HG03066 (cell line): ENCODE measurements around the gene EDC4.
"Not testable (repeated sequence)": the region's sequence is repeated elsewhere in the genome, so short reads cannot be mapped to it uniquely, and the experiment has no call there.

Experiments used
- ATAC-seq: cut with Tn5 transposase; IDR thresholded peaks from one replicate; pipeline ENCODE4 v1.9.1; 2021; ENCODE audit warnings: low read depth; ENCODE audit not compliant: unreplicated experiment

Gene EDC4

DNA sequence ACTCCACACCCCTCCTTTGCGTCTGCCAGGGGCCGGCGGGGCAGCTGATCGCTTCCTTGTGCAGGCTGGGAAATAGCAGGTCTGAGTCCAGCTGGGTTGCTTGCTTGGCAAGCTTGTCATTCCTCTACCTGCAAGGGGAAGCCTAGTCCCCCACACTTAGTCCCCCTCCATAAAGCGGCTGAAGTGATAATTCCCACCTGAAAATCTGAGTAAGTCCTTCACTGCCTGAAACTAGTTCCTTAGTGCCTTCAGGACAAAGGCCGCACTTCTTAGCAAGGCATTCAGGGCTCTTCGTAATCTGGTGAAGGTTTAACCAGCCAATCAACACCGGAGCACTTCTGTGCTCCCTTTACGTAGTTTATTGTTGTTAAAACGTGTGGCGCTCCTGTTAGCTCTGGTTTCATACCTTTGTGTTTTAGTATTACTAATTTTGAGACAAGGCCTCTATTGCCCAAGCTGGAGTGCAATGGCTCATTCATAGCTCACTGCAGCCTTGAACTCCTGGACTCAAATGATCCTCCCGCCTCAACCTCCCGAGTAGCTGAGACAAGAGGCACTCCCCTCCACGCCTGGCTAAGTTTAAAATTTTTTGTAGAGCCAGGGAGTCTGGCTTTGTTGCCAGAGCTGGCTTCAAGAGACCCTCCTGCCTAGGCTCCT, 21.0 kb downstream of the EDC4 start:
- ATAC-seq = no peak

DNA sequence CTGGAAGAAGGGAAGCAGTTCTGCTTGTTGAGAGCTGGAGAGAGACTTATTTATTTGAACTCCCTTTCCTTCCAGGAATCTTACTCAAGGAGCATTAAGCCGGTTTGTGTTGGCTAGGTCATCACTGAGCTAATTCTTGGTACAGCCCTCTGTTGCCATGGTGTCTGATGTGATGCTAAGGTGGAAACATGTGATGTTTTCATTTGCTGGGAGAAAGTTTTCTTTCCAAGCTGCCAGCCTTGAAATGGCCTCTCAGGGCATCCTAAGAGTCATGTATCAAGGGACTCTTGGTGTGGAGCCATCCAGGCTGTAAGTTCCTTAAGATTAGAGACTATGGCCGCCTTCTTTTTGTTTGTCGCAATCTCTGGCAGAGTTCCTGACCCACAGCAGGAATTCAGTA, 24.4 kb downstream of the EDC4 start:
- ATAC-seq = no peak

DNA sequence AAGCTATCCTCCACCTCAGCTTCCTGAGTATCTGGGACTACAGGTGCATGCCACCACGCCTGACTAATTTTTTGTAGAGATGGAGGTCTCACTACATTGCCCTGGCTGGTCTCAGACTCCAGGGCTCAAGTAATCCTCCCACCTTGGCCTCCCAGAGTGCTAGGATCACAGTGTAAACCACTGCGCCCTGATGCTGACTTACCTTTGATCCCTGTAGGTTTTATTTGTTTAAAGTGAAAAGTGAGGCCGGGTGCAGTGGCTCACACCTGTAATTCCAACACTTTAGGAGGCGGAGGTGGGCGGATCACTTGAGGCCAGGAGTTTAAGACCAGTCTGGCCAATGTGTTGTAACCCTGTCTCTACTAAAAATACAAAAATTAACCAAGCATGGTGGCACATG, 28.9 kb downstream of the EDC4 start:
- no peak for ATAC-seq

DNA sequence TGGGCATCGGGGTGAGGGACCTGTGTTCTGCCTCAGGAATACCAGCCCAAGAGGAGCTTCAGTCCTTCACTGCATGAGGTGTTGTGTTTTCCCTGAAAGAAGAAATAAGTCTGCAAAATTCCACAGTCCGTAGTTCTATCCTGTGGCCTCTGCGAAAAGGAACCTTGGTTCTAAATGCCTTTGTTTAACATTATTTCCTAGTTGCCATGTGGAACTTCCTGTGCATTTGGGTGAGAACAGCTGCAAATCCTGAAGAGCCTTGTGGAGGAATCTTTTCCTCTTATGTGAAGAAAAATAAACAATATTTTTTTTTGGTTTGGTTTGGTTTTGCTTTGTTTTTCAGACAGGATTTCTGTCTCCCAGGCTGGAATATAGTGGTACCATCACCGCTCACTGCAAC, 30.0 kb downstream of the EDC4 start:
- no peak for ATAC-seq

DNA sequence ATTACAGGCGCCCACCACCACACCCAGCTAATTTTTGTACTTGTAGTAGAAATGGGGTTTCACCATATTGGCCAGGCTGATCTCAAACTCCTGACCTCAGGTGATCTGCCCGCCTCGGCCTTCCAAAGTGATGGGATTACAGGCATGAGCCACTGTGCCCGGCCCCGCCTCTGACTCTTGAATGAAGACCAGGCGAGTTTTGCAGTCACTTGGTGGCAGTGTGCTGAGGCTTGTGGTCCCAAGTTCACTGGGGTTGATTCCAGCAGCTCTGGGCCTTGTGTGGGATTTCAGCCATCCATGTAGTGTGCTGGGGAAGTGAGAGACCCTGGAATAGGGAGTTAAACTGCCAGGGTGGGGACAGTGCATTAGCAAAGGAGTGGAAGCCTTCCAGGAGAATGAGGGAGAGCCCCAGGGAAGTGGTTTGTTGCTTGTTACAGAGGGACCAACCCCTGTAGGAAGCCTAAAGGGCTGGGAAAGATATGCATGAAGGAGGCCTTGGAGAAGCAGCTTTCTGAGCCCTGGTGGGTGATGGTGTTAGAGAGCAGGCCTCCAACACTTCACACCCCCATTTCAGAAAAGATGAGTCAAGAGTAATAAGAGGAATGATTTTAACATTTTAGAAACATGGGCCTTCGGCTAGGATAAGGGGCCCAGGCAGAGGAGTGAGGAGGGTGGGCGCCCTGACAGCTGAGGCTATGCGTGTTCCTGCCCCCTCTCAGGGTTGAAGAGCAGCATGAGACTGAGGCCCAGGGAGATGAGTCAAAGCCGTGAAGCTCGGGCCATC, 34.7 kb downstream of the EDC4 start:
- no peak for ATAC-seq

DNA sequence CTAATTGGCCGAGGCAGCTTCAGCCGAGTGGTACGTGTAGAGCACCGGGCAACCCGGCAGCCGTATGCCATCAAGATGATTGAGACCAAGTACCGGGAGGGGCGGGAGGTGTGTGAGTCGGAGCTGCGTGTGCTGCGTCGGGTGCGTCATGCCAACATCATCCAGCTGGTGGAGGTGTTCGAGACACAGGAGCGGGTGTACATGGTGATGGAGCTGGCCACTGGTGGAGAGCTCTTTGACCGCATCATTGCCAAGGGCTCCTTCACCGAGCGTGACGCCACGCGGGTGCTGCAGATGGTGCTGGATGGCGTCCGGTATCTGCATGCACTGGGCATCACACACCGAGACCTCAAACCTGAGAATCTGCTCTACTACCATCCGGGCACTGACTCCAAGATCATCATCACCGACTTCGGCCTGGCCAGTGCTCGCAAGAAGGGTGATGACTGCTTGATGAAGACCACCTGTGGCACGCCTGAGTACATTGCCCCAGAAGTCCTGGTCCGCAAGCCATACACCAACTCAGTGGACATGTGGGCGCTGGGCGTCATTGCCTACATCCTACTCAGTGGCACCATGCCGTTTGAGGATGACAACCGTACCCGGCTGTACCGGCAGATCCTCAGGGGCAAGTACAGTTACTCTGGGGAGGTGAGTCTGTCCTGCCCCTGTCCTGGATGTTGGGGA, 36.3 kb downstream of the EDC4 start:
- no peak for ATAC-seq

GRCh38 chr16:67910158-67910557, 37.3 kb downstream of the EDC4 start:
- ATAC-seq = no peak

DNA sequence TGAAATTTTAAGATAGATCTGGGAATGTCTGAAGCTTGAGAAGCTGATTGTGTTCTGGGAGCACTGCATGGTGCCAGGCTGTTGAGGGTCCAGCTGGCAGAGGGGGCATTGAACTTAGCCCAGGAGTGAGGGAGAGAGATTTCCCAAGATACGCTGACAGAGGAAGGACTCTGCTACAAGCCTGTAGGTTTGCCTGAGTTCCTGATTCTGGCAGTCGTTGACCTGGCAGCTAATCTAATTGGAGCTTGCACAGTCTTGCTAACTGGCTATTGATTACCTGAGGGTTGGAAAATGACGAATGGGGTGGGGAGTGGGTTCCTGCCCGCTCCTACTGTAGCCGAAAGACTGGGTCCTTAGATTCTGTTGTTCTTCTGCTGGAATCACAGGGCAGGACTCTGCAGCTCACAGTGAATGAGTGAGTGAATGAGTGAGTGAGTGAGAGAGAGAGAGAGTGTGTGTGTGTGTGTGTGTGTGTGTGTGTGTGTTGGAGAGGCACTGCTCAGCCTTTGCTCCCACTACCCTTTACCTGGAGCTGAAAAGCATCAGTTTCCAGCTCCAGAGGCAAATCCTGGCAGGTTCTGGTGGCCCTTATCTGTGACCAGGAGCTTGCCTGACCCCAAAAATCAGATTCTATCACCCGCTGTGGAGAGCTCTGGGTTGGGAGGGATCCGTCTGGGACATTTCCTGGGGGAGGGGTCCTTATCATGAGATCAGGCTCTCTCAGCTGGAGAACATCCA, 42.1 kb downstream of the EDC4 start:
- no peak for ATAC-seq

DNA sequence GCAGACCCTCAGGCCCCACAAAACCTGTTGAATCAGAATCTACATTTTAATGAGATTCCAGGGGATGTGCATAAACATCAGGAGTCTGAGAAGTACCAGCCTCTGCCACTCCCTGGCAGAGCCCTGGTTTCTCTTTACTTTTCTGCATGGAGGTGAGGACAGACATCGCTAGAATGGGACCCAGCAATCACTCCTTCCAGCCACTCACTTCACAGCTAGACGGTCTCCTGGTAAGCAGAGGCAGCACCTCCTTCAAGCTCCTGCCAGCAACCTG, 42.6 kb downstream of the EDC4 start:
- ATAC-seq = not testable (repeated sequence)

- ATAC-seq = no peak
Observed at GRCh38 chr16:67915831-67916723, 43.2 kb downstream of the EDC4 start.

GRCh38 chr16:67917140-67917851, 44.4 kb downstream of the EDC4 start:
- ATAC-seq = no peak

GRCh38 chr16:67917852-67918236, 45.0 kb downstream of the EDC4 start:
- no peak for ATAC-seq

DNA sequence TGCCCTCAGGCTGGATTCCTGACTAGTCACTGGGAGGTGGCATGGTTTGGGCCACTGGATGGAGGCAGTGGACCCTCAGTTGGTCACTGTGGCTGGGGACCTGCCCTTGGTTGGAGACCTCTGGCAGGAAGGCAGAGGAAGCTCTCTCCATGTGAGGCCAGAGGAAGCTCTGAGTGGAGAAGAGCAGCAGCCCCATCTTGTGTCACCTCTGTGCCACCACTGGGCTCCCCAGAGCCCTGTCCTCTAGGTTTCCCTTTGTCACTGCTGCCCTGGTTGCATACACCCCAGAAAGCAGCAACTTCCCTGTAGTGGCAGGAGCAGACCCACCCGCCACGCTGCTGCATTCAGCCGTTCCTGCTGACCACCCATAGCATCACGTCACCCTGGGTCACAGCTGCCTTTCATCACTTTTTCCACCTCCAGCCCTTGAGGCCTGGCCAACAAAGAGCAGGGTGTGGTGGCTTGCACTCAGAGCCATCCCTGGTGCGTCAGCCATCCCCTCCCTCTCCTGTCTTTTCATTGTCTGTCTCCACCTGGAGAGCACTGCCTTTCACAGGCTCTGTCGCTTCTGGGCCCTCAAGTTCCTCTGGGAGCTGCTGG, 46.9 kb downstream of the EDC4 start:
- no peak for ATAC-seq

DNA sequence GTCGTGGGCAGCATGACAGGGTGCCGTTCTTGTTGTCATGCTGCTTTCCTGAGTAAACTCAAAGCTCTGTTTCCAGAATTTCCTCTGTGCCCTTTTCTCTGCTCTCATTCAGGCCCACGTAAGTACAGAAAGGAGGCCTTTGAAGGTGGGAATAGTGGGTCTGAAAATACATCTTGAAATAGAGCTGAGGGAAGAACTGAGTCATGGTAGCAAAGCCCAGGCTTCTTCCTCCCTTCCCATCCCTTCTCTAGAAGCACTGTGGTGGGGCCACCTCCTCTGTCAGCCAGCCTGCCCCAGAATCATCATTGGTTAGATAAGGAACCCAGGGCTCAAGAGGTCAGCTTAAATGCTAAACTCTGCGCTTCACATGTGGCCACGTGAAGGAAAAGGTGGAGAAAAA, 49.4 kb downstream of the EDC4 start:
- ATAC-seq = no peak

DNA sequence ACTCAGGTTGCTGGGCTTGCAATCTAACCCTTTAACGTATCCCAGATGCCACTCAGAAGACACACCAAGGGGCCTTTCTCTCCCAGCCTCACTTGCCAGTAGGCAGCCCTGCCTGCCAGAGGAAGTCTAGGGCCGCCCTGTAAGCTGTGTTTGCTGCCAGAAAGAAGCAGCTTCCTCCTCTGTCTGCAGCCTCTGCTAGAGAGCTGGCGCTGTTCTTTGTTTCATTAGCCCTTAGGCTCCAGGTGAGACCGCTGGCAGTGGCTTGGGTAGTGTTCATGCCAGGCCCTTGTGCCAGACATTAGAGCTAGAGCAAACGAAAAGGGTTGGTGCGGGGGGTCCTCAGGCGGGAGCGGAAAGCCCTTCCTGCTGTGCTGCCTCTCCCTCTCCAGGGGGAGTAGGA, 49.9 kb downstream of the EDC4 start:
- no peak for ATAC-seq

DNA sequence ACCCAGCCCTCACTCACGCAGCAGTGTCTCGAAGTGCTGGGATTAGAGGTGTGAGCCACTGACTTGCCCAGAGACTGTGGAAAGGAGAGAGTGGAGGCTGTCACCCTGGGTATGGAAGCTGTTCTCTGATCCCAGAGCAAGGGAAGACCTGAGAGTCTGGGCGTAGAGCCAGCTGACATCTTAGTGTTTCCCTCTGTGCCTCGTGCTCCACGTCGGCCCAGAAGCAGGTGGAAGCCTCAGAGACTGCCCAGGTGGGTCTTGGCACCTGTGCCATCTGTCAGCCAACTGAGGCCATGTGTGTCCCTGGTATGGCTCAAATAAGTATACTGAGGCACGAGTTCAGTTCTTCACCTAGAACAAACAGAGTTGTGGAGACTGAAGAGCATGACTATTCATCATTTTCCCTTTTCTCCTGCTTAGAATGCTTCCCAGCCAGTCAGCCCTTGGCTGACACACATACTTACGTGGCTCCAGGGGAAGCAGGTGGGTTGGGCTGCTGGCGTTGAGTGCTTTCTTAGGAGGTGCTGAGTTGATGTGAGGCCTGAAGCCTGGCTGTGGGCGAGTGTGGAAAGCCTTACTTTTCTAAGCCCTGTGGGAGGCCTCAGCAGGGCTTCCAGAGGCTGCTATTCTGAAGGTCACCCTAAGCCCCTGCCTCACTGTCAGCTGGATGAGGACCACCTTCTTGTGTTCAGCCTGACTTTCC, 50.7 kb downstream of the EDC4 start:
- ATAC-seq = no peak

DNA sequence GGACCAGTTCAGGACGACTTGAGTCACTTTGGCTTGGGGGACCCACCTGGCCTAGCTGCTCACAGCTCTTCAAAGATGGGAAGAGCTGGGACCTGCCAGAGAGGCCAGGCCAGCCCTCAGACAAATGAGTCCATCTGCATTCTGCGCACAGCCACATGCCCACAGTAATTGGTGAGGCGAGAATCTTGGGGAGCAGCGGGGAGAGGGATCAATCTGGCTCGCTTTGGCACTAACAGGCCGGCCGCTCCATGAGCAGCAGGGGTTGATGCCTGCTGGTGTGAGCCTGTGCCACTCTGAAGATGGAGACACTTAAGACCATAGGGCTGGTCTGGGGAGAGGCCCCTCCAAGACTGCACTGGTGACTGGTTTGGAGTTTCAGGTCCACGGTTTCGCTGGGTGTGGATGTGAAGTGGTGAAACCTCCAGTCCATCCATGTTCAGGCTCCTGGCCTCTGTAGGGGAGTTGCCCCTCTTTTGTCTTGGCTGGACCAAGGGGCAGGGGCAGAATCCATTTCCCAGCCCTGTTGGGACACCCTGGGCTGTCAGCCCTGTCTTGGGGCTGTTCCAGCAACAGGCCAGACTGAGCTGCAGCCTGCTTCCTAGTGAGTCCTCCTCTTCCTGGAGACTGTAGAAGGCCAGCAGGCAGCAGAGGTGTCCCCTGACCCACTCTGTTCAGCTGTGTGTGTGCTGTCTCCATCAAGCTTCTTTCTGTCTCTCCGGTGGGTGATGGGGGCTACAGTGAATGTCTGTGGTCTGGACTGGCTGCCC, 51.5 kb downstream of the EDC4 start:
- no peak for ATAC-seq

- no peak for ATAC-seq
Observed at GRCh38 chr16:67926181-67926750, 53.4 kb downstream of the EDC4 start.
